GM18498 (cell line): ENCODE results near the gene HMX1.

ENCODE experiments used
- ATAC-seq: cut with Tn5 transposase; IDR thresholded peaks from one replicate; pipeline ENCODE4 v1.9.1; 2021; ENCODE audit warnings: mild to moderate bottlenecking, moderate library complexity; ENCODE audit not compliant: unreplicated experiment

The HMX1 gene

GRCh38 chr4:8871417-8872401, at the start of gene HMX1:
Gene HMX1, minus strand, starts transcription at chr4:8871839. Its CDS starts 225 bp downstream, at chr4:8871614.
- no peak for ATAC-seq

- ATAC-seq: no peak
Observed at GRCh38 chr4:8920969-8921368, 49.3 kb upstream of the HMX1 start.

GRCh38 chr4:8920289-8920965, 48.8 kb upstream of the HMX1 start:
- no peak for ATAC-seq

GRCh38 chr4:8919651-8920288, 48.1 kb upstream of the HMX1 start:
- no peak for ATAC-seq

GRCh38 chr4:8917868-8918783, 46.5 kb upstream of the HMX1 start:
- ATAC-seq: peak; percentile 91

GRCh38 chr4:8917321-8917811, 45.7 kb upstream of the HMX1 start:
- no peak for ATAC-seq

- ATAC-seq: no peak
Observed at GRCh38 chr4:8916906-8917305, 45.3 kb upstream of the HMX1 start.

- ATAC-seq: no peak
Observed at GRCh38 chr4:8916351-8916885, 44.8 kb upstream of the HMX1 start.

GRCh38 chr4:8915201-8916200, 43.9 kb upstream of the HMX1 start:
- ATAC-seq: no peak

GRCh38 chr4:8914461-8915171, 43.0 kb upstream of the HMX1 start:
- ATAC-seq: no peak

- no peak for ATAC-seq
Observed at GRCh38 chr4:8913858-8914460, 42.3 kb upstream of the HMX1 start.

- no peak for ATAC-seq
Observed at GRCh38 chr4:8913121-8913857, 41.6 kb upstream of the HMX1 start.

GRCh38 chr4:8912506-8912905, 40.9 kb upstream of the HMX1 start:
- ATAC-seq: no peak

GRCh38 chr4:8912089-8912455, 40.4 kb upstream of the HMX1 start:
- ATAC-seq: no peak

- no peak for ATAC-seq
Observed at GRCh38 chr4:8911316-8912088, 39.9 kb upstream of the HMX1 start.

- no peak for ATAC-seq
Observed at GRCh38 chr4:8910822-8911315, 39.2 kb upstream of the HMX1 start.
